ENCODE measurements around the gene RANBP17.

The RANBP17 gene

GRCh38 chr5:171323806-171324632 lies 462.2 kb downstream of the RANBP17 start:
- TF ChIP-seq CTCF (IDR thresholded peaks at IDR 0.05; ENCODE audit: borderline replicate concordance, insufficient read depth, low read depth, low read length) = no peak
- H3K4me3 ChIP-seq (ENCODE audit: low read depth, low read length) = no peak overlapping the region

- TF ChIP-seq CTCF (IDR thresholded peaks at IDR 0.05; ENCODE audit: borderline replicate concordance, insufficient read depth, low read depth, low read length) = no peak
- H3K4me3 ChIP-seq (ENCODE audit: low read depth, low read length) = no peak overlapping the region
These were observed 468.2 kb downstream of the RANBP17 start for GRCh38 chr5:171330021-171330420.

- TF ChIP-seq CTCF (IDR thresholded peaks at IDR 0.05; ENCODE audit: borderline replicate concordance, insufficient read depth, low read depth, low read length) = no peak
- H3K4me3 ChIP-seq (ENCODE audit: low read depth, low read length) = no peak overlapping the region
These were observed 473.8 kb downstream of the RANBP17 start for GRCh38 chr5:171335616-171336015.

GRCh38 chr5:171336521-171337209 lies 474.8 kb downstream of the RANBP17 start:
- H3K4me3 ChIP-seq (ENCODE audit: low read depth, low read length) = no peak overlapping the region
- peak; percentile 41; the same call in 1 of the 2 replicates for TF ChIP-seq CTCF (IDR thresholded peaks at IDR 0.05; ENCODE audit: borderline replicate concordance, insufficient read depth, low read depth, low read length)

GRCh38 chr5:171337210-171337569 lies 475.4 kb downstream of the RANBP17 start:
- H3K4me3 ChIP-seq (ENCODE audit: low read depth, low read length) = no peak overlapping the region
- TF ChIP-seq CTCF (IDR thresholded peaks at IDR 0.05; ENCODE audit: borderline replicate concordance, insufficient read depth, low read depth, low read length) = no peak

GRCh38 chr5:171340042-171340441 lies 478.2 kb downstream of the RANBP17 start:
- H3K4me3 ChIP-seq (ENCODE audit: low read depth, low read length) = no peak overlapping the region
- no peak for TF ChIP-seq CTCF (IDR thresholded peaks at IDR 0.05; ENCODE audit: borderline replicate concordance, insufficient read depth, low read depth, low read length)

- H3K4me3 ChIP-seq (ENCODE audit: low read depth, low read length) = no peak overlapping the region
- TF ChIP-seq CTCF (IDR thresholded peaks at IDR 0.05; ENCODE audit: borderline replicate concordance, insufficient read depth, low read depth, low read length) = no peak
These were observed 478.7 kb downstream of the RANBP17 start for GRCh38 chr5:171340491-171340890.

Data from GM12875 (cell line).